GM13976 (cell line): ENCODE data around the gene ZNF648.

Source experiments
- DNase-seq: peaks from one replicate; pipeline ENCODE4 v3.0.0; 2012; ENCODE audit warnings: low spot score
- CTCF ChIP-seq: IDR thresholded peaks from 2 replicates; pipeline ENCODE4 v1.5.1; 2012; ENCODE audit warnings: borderline replicate concordance, mild to moderate bottlenecking; ENCODE audit not compliant: insufficient read depth; ENCODE audit errors: extremely low read depth, missing control alignments, control extremely low read depth
- in situ Hi-C: fragments of 300-500 bp; cut with MboI; formaldehyde crosslinking; loops from one replicate; pipeline ENCODE4 v1.12.0; 2022; ENCODE audit warnings: low sequenced_read_pairs, mixed read lengths, inconsistent platforms; ENCODE audit not compliant: unreplicated experiment

Gene ZNF648

GRCh38 chr1:182064611-182065010, 3.1 kb upstream of the ZNF648 start:
- TF ChIP-seq CTCF: no peak
- in situ Hi-C loops: no loop called here
- no peak for DNase-seq

GRCh38 chr1:182062223-182062622, 711 bp upstream of the ZNF648 start:
- in situ Hi-C loops: no loop called here
- no peak for TF ChIP-seq CTCF
- no peak for DNase-seq

- in situ Hi-C loops: no loop called here
Observed at GRCh38 chr1:182060877-182061276, 635 bp downstream of the ZNF648 start.

DNA sequence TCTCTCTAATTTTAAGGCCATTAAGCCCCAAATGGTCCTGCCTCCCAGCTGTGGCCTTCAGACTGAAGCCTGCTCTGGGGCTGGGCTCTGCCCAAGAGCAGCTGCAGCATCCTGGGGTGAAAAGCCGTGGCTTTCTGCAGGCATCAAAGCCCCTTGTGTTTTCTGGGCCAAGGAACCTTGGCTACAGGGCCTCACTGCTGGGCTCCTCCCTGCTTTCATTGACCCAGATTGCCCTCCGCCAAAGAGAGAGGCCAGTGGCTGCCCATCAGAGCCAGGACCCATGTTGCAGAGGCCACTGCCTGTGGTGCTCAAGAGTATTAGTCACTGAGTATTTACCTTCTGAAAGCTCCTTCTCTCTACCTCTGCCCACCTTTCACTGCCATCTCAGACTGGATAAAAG, 1.6 kb downstream of the ZNF648 start:
- TF ChIP-seq CTCF: no peak
- in situ Hi-C loops: no loop called here
- DNase-seq: no peak

More at GRCh38 chr1:182060877-182061276, 635 bp downstream of the ZNF648 start:
- no peak for DNase-seq
- TF ChIP-seq CTCF: no peak

DNA sequence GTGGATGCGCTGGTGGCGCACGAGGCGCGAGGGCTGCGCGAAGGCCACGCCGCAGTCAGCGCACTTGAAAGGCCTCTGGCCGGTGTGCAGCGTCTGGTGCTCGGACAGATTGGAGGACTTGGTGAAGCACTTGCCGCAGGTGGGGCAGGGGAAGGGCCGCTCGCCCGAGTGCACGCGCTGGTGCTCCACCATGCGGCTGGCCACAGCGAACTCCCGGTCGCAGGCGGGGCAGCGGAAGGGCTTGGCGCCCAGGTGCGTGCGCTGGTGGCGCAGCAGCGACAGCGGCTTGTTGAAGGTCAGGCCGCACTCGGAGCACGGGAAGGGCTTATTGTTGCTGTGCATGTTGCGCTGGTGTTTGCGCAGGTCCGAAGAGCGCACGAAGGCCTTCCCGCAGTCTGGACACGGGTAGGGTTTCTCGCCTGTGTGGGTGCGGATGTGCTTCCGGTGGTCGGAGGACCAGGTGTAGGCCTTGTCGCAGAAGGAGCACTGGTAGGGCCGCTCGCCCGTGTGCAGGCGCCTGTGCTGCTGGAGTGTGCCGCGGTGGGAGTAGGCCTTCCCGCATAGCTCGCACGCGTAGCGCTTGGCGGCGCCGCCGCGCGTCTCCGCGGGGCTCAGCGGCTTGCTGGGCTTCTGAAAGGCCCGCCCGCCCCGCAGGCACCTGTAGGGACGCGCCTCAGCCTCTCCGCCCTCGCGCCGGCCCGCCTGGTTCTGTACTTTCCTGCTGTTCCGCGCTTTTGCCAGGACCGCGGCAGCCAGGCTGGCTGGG, 4.7 kb downstream of the ZNF648 start:
- DNase-seq: no peak
- in situ Hi-C loops: no loop called here
- no peak for TF ChIP-seq CTCF

DNA sequence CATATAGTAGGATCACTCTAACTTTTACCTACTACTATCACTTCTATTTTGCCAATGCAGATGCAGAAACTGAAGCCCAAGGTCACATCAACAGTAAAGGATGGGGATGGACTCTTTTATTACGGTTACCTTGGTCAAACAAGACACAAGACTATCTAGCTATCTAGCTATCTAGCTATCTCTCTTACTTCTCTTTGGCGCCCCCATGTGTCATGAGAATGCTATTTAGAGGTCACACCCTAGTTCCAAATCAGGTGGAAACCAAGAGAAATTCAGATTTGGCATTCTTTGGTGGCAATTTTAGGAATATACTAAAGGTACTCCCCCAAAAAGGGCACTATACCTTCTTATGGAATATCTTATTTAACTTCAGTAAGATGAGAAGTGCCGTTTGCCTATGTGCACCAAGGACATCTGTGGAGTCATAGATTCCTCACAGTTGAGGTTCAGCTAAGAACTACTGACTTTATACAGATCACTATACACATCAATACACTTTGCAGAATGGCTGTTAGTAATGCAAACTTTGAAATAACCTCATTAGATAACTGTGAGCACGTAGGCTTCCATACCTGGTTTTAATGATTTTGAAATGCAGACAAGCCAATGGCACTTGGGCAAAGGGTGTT, 6.7 kb downstream of the ZNF648 start:
- in situ Hi-C loops: no loop called here
- peak; percentile 65 for TF ChIP-seq CTCF
- DNase-seq: peak; percentile 65
